GM19240 (cell line): ENCODE data around the gene CLDN14.

ENCODE experiments used
- DNase-seq: peaks from one replicate; pipeline ENCODE4 v3.0.0; 2011; ENCODE audit warnings: low spot score; ENCODE audit not compliant: insufficient read length

The CLDN14 gene

GRCh38 chr21:36472377-36472776, 7.5 kb downstream of the CLDN14 start:
- no peak for DNase-seq

DNA sequence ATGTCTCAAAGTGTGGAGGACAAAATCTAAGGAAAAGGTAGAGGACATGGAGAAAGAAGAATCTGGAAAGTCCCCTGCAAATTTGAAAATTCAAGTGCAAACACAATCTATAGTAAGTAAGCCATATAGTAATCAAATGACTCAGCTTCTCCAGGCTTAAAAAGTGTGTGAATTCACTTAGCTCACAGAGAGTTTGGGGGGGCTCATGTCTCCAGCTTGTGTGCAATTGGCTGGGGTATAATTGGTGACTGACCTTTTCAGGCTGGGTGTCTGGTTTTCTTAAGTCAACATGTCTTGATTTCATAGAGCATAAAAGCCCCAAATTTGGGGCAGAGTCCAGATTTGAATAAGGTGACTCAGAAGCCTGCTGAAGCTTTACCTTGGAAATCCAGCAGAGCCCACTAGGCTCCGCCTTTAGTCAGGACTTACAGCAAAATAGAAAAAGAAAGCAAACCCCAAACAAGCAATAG, 8.6 kb downstream of the CLDN14 start:
- DNase-seq, result peak; percentile 32

- no peak for DNase-seq
Observed at GRCh38 chr21:36470294-36470693, 9.6 kb downstream of the CLDN14 start.

DNA sequence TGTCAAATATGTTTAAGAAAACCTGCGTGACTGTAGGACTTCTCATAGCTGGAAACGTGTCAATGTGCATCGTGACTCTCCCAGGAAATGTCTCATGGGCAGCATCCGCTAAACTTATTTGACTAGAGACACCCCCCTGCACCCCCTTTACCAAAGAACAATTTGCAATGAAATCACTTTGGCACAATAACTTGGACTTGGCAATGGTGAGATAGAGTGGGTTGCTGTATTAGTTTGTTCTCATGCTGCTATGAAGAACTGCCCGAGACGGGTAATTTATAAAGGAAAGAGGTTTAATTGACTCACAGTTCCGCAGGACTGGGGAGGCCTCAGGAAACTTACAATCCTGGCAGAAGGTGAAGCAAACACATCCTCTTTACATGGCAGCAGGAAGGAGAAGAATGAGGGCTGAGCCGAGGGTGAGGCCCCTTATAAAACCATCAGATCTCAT, 13.8 kb downstream of the CLDN14 start:
- no peak for DNase-seq

GRCh38 chr21:36465478-36465877, 14.4 kb downstream of the CLDN14 start:
- no peak for DNase-seq

DNA sequence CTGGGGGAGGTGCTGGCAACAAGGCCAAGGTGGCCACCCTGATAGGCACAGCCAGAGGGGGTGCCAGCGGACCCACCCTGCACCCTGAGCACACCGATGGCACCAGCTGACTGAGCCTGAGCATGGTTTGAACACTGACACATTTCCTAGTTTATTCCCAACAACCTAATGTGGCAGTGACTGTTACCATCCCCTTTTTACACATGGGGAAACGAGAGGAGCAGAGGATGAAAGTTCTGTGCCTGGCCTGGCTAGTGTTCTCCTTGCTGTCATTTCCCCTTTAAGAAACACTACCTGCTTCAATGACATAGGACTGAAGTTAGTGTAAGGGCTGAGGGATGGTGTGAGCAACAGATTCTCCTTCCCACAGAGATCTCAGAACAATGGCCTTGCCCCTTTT, 15.3 kb downstream of the CLDN14 start:
- DNase-seq, result no peak

- no peak for DNase-seq
Observed at GRCh38 chr21:36463991-36464390, 15.9 kb downstream of the CLDN14 start.

DNA sequence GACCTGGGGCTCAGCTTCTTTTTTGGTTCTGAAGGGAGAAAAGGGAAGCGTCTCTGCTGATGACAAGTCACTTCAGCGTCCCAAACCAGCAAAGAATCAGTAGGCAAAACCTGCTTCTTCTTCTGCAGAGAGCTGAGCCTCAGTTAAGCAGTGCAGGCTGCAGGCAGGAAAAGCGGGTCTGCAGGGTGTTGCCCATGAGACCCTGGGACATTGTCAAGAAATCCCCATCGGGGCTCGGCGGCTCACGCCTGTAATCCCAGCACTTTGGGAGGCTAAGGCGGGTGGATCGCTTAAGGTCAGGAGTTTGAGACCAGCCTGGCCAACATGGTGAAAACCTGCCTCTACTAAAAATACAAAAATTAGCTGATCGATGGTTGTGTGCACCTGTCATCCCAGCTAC, 16.7 kb downstream of the CLDN14 start:
- no peak for DNase-seq

- DNase-seq, result no peak
Observed at GRCh38 chr21:36461918-36462486, 17.9 kb downstream of the CLDN14 start.

DNA sequence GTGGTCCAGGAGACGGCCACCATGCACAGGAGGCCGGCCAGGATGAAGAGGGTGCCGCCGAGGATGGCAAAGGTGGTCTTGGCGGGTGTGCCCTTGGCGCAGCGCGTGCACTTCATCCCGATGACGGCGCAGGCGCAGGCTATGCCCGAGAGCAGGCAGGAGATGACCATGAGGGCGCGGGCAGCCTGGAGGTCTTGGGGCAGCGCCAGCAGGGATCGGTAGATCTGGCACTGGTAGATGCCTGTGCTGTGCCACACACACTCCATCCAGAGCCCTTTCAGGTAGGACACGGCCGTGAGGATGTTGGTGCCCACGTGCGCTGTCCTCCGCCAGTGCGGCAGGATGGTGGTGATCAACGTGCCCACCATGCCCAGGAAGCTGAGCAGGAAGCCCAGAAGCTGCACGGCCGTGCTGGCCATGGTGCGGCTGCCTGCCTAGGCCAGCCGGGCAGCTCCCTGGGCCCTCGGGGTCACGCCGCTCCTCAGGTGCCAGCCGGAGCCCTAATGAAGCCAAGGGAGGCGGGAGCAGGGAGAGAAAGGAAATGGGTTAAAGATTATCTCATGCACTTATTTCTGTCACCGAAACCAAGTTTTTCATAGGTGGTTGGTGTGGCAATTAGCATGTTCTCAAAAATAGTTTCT, 18.5 kb downstream of the CLDN14 start:
- DNase-seq, result no peak

- no peak for DNase-seq
Observed at GRCh38 chr21:36460866-36461265, 19.1 kb downstream of the CLDN14 start.

DNA sequence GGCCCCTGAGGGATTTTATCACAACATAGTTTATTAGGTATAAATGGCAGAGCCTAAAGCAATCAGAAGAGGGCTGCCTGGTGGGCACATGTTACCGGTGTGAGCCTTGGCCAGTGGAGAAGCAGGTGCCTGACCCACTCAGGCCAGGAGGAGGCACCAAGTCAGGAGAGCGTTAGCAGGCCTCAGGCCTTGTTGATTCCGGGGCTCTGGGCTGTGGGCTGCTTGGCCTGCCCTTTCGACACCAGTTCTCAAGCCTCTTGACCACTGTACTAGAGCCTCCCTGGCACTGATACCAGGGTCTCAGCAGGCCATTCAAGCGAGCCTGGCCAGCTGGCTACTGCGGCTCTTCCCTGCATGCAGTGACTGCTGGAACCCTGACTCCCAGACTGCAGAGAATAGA, 20.8 kb downstream of the CLDN14 start:
- no peak for DNase-seq

DNA sequence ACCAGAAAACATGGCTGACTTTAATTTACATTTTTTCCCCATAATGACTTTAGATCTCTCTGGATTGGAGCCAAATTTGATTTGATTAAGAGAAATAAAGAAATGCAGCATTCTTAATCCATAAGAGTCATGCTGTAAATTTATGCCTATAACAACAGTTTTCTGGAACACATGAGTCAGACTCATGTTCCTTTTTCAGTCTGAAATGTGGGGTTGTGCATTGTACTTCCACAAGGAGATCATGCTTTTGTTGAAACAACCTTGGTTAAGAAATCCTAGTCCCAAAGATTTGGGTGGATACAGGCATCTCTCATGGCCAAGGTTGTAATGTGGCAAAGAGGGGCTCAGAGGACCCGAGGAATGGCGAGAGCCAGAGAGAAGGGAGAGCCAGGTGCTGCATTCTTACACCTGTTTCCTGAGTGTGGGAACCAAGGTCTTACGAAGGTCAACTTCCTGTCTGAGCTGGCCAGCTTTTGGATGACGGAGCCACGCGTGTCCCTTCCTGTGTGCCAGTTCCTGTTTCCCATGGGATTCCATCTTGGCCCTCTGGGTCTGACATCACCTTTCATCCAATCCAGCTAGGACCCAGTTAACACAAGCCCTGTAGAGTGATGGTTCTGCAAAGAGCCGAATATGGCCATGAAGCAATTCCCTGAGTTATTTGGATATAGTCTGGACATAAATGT, 23.1 kb downstream of the CLDN14 start:
- no peak for DNase-seq

GRCh38 chr21:36454706-36455105, 25.2 kb downstream of the CLDN14 start:
- no peak for DNase-seq

DNA sequence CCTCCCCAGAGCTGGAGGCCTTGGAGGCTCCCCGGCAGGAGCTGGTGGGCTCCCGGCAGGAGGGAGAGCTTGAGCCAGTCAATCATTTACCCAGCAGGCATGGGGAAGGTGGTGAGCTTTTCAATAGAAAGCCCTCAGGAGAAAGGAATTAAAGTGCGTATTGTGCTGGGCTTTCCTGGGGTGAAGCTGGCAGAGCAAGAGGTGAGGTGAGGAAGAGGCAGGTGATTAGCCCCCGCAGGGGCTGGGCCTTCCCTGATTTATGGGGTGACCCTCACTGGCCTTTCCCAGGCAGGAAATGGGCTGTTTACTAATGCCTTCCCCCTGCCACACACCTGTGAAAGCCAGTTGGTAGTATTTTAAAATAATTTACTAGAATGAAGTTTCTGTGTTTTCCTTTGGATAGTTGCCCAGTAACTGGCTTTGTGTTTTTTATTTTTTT, 25.8 kb downstream of the CLDN14 start:
- no peak for DNase-seq

DNA sequence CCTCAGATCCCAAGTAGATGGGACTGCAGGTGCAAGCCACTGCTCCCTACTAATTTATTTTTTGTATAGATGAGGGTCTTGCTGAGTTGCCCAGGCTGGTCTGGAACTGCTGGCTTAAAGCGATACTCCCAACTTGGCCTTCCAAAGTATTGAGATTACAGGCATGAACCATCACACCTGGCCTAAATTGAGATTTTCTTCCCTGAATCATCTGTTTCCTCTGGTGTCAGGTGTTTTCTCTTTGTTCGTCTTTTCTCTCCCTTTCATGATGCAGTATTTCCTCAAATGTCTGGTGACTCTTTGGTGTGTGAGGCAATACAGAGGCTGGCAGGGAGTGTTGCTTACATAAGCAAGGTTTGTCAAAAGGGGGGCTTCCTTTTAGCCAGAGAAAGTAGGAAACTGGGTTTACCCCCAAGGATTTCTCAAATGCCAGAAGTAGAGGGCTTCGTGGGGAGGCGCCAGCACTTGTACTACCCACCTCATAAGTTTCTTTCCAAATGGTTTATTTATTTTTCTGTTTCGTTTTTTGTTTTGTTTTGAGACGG, 27.6 kb downstream of the CLDN14 start:
- DNase-seq, result no peak

- no peak for DNase-seq
Observed at GRCh38 chr21:36451506-36451905, 28.4 kb downstream of the CLDN14 start.

GRCh38 chr21:36450511-36450910, 29.4 kb downstream of the CLDN14 start:
- no peak for DNase-seq

- no peak for DNase-seq
Observed at GRCh38 chr21:36446301-36446700, 33.6 kb downstream of the CLDN14 start.

GRCh38 chr21:36441715-36442114, 38.2 kb downstream of the CLDN14 start:
- no peak for DNase-seq

GRCh38 chr21:36437745-36438128, 42.2 kb downstream of the CLDN14 start:
- no peak for DNase-seq
